ENCODE measurements around the gene AFF2. TPM values are rescaled to one million over a fixed set of nuclear protein-coding genes. Genes with fewer than 3 reads are reported as not detected.

AFF2 gene
- total and polyA plus RNA-seq, 4 experiments from 2014 or later, result 0.03 to 1.0 (median 0.90) TPM; not detected in 1

DNA sequence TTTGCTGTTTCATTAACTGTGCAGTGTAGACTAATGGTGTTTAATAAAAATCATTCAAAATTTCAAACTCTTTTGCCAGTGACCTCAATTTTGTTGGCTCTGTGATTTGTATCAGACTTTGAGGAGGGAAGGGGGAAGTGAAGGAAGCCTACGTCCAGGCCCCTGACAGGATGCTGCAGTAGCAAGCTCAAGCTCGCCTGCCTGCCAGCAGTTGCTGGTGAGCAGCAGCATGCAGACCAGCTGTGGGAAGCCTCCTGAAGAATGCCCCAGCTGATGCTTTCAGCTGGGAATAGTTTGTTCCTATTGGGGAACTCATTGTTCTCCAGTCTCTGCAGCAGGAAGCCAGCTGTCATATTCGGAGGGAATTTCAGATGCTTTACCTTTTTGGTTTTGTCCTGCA, 495.2 kb downstream of the AFF2 start:
- Histone ChIP-seq H3K27ac (ENCODE audit: low read depth, low read length) (no peak overlapping the region), H3K4me3 (ENCODE audit: low read length in 2 of 2) (no peak overlapping the region), H3K4me1 (ENCODE audit: insufficient read depth, low read length) (no peaks in the 10 kb centered on the region), H3K9me3 (ENCODE audit: control insufficient read depth in 1 of 2, low read length in 2 of 2) (no peaks in the 10 kb centered on the region), H3K36me3 (ENCODE audit: insufficient read depth, low read length) (no peaks in the 10 kb centered on the region), H3K27me3 (ENCODE audit: insufficient read depth, low read length) (no peaks in the 10 kb centered on the region)
- no peaks in the 10 kb centered on the region for H3K4me1 Mint-ChIP-seq
- no peak overlapping the region for H3K27ac Mint-ChIP-seq
- DNase-seq, result no peak
- no peak overlapping the region for H3K4me3 Mint-ChIP-seq
- H3K27me3 Mint-ChIP-seq, result no peaks in the 10 kb centered on the region
- no peaks in the 10 kb centered on the region for H3K36me3 Mint-ChIP-seq
- H3K9me3 Mint-ChIP-seq, result no peaks in the 10 kb centered on the region
- intact Hi-C loops (cut with micrococcal nuclease), result no loop called here
- POLR2A ChIA-PET (ENCODE audit: partially characterized antibody), result no interaction called here
- CTCF ChIA-PET (ENCODE audit: partially characterized antibody), result no interaction called here

GRCh38 chrX:149002320-149002719, 501.9 kb downstream of the AFF2 start:
- no peak overlapping the region for H3K4me3 ChIP-seq (ENCODE audit: low read length in 2 of 2)
- no peaks in the 10 kb centered on the region for H3K9me3 Mint-ChIP-seq
- intact Hi-C loops (cut with micrococcal nuclease), result no loop called here
- POLR2A ChIA-PET (ENCODE audit: partially characterized antibody), result no interaction called here
- no peaks in the 10 kb centered on the region for H3K4me1 Mint-ChIP-seq
- no peaks in the 10 kb centered on the region for H3K36me3 ChIP-seq (ENCODE audit: insufficient read depth, low read length)
- no peaks in the 10 kb centered on the region for H3K9me3 ChIP-seq (ENCODE audit: control insufficient read depth in 1 of 2, low read length in 2 of 2)
- DNase-seq, result no peak
- no peaks in the 10 kb centered on the region for H3K27me3 ChIP-seq (ENCODE audit: insufficient read depth, low read length)
- no peaks in the 10 kb centered on the region for H3K4me1 ChIP-seq (ENCODE audit: insufficient read depth, low read length)
- no peaks in the 10 kb centered on the region for H3K27me3 Mint-ChIP-seq
- H3K36me3 Mint-ChIP-seq, result no peaks in the 10 kb centered on the region
- no peak overlapping the region for H3K4me3 Mint-ChIP-seq
- no peak overlapping the region for H3K27ac ChIP-seq (ENCODE audit: low read depth, low read length)
- H3K27ac Mint-ChIP-seq, result no peak overlapping the region
- CTCF ChIA-PET (ENCODE audit: partially characterized antibody), result no interaction called here

- Mint-ChIP-seq H3K4me1 (no peaks in the 10 kb centered on the region), H3K27ac (no peak overlapping the region), H3K36me3 (no peaks in the 10 kb centered on the region), H3K4me3 (no peak overlapping the region), H3K9me3 (no peaks in the 10 kb centered on the region), H3K27me3 (no peaks in the 10 kb centered on the region)
- DNase-seq, result no peak
- Histone ChIP-seq H3K36me3 (ENCODE audit: insufficient read depth, low read length) (no peaks in the 10 kb centered on the region), H3K4me1 (ENCODE audit: insufficient read depth, low read length) (no peaks in the 10 kb centered on the region), H3K4me3 (ENCODE audit: low read length in 2 of 2) (no peak overlapping the region), H3K9me3 (ENCODE audit: control insufficient read depth in 1 of 2, low read length in 2 of 2) (no peaks in the 10 kb centered on the region), H3K27me3 (ENCODE audit: insufficient read depth, low read length) (no peaks in the 10 kb centered on the region), H3K27ac (ENCODE audit: low read depth, low read length) (no peak overlapping the region)
- intact Hi-C loops (cut with micrococcal nuclease), result no loop called here
- POLR2A ChIA-PET (ENCODE audit: partially characterized antibody), result no interaction called here
- CTCF ChIA-PET (ENCODE audit: partially characterized antibody), result no interaction called here
Observed at GRCh38 chrX:149003863-149004660, 503.6 kb downstream of the AFF2 start.

DNA sequence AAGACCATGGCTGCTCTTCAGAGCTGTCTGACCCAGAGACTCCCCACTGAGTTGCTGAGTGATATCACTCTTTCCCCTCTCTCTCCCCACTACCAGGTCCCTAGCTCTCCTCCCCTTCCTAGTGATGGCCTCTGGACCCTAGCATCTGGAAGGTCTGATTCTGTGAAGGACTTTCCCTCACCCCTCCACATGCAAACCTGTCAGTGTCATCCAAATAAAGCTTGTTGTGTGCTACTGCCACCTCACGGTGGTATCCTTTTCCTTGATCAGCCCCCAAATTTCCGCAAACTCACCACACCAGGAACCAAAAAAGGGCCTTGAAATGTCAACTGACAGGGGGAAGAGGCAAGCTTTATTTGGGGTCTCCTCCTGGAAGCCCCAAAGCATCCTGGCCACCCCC, 504.5 kb downstream of the AFF2 start:
- Histone ChIP-seq H3K27me3 (ENCODE audit: insufficient read depth, low read length) (no peaks in the 10 kb centered on the region), H3K36me3 (ENCODE audit: insufficient read depth, low read length) (no peaks in the 10 kb centered on the region), H3K27ac (ENCODE audit: low read depth, low read length) (no peak overlapping the region), H3K4me3 (ENCODE audit: low read length in 2 of 2) (no peak overlapping the region), H3K9me3 (ENCODE audit: control insufficient read depth in 1 of 2, low read length in 2 of 2) (no peaks in the 10 kb centered on the region), H3K4me1 (ENCODE audit: insufficient read depth, low read length) (no peaks in the 10 kb centered on the region)
- H3K27ac Mint-ChIP-seq, result no peak overlapping the region
- no peaks in the 10 kb centered on the region for H3K36me3 Mint-ChIP-seq
- intact Hi-C loops (cut with micrococcal nuclease), result no loop called here
- H3K4me1 Mint-ChIP-seq, result no peaks in the 10 kb centered on the region
- H3K4me3 Mint-ChIP-seq, result no peak overlapping the region
- no peaks in the 10 kb centered on the region for H3K27me3 Mint-ChIP-seq
- POLR2A ChIA-PET (ENCODE audit: partially characterized antibody), result interaction anchor here (0.8 kb wide), 1 partner anchor 16 kb away, joined by 3 read pairs; no protein-coding TSS in a partner anchor
- CTCF ChIA-PET (ENCODE audit: partially characterized antibody), result no interaction called here
- H3K9me3 Mint-ChIP-seq, result no peaks in the 10 kb centered on the region
- DNase-seq, result no peak

DNA sequence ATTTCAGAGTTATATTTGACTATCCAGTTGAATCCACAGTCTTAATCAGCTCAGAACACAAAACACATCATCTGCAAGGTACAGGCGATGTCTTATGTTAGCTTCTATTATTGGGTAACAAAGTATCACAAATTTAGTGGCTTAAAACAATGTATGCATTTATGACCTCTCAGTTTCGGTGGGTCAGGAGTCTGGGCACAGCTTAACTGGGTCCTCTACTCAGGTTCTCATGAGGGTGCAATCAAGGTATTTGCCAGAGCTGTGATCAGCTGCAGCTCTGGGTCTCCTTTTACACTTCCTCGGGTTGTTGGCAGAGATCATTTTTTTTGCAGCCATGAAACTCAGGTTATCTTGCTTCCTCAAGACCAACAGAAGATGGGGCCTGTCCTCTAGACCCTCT, 505.8 kb downstream of the AFF2 start:
- POLR2A ChIA-PET (ENCODE audit: partially characterized antibody), result no interaction called here
- Mint-ChIP-seq H3K36me3 (no peaks in the 10 kb centered on the region), H3K4me3 (no peak overlapping the region), H3K27me3 (no peaks in the 10 kb centered on the region), H3K9me3 (no peaks in the 10 kb centered on the region), H3K27ac (no peak overlapping the region), H3K4me1 (no peaks in the 10 kb centered on the region)
- intact Hi-C loops (cut with micrococcal nuclease), result no loop called here
- Histone ChIP-seq H3K9me3 (ENCODE audit: control insufficient read depth in 1 of 2, low read length in 2 of 2) (no peaks in the 10 kb centered on the region), H3K4me1 (ENCODE audit: insufficient read depth, low read length) (no peaks in the 10 kb centered on the region), H3K27me3 (ENCODE audit: insufficient read depth, low read length) (no peaks in the 10 kb centered on the region), H3K27ac (ENCODE audit: low read depth, low read length) (no peak overlapping the region), H3K36me3 (ENCODE audit: insufficient read depth, low read length) (no peaks in the 10 kb centered on the region), H3K4me3 (ENCODE audit: low read length in 2 of 2) (no peak overlapping the region)
- no peak for DNase-seq
- CTCF ChIA-PET (ENCODE audit: partially characterized antibody), result no interaction called here

GRCh38 chrX:149007423-149007822, 507.0 kb downstream of the AFF2 start:
- no peaks in the 10 kb centered on the region for H3K36me3 ChIP-seq (ENCODE audit: insufficient read depth, low read length)
- no peaks in the 10 kb centered on the region for H3K27me3 ChIP-seq (ENCODE audit: insufficient read depth, low read length)
- no peak overlapping the region for H3K4me3 Mint-ChIP-seq
- H3K36me3 Mint-ChIP-seq, result no peaks in the 10 kb centered on the region
- intact Hi-C loops (cut with micrococcal nuclease), result no loop called here
- no peaks in the 10 kb centered on the region for H3K4me1 Mint-ChIP-seq
- H3K4me1 ChIP-seq (ENCODE audit: insufficient read depth, low read length), result no peaks in the 10 kb centered on the region
- no peaks in the 10 kb centered on the region for H3K27me3 Mint-ChIP-seq
- no peak overlapping the region for H3K4me3 ChIP-seq (ENCODE audit: low read length in 2 of 2)
- no peaks in the 10 kb centered on the region for H3K9me3 ChIP-seq (ENCODE audit: control insufficient read depth in 1 of 2, low read length in 2 of 2)
- no peak for DNase-seq
- H3K27ac Mint-ChIP-seq, result no peak overlapping the region
- ChIA-PET POLR2A (ENCODE audit: partially characterized antibody) (no interaction called here), CTCF (ENCODE audit: partially characterized antibody) (no interaction called here)
- no peak overlapping the region for H3K27ac ChIP-seq (ENCODE audit: low read depth, low read length)
- H3K9me3 Mint-ChIP-seq, result no peaks in the 10 kb centered on the region

DNA sequence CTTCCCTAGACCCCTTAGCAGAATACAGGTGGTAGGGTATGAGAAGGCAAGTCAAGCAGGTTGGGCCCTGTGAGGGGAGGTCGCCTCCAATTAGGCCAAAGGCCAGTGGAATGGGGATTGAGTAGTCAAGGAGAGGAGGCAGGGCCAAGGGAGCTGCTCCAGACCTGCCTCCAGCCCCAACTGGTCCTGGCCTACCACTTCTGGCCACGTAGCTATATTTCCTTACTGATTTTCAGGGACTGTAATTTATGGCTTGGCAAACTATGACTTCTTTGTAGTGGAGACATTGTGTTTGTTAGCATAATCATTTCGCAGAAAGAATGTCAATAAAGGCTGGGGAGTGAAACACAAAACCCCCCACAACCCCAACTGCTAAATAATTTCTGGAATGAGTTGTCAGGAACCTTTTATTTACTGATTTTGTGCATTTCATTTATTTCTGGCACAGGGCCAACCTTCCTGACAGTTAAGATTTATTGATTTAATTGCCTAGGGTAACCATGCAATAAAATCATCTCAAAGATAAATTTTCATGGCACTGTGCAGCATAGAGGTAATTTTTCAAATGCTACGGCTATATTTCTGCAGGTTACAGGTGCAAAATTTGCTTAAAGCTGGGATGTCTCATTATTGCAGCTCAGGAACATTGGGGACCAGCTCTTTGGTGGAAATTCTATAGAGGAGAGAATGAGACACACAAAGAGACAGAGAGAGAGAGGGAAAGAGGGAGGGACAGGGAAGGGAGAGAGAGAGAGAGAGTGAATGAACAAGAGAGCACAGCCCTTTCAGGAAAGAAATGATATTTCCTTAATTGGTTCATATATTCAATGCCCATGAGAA, 509.8 kb downstream of the AFF2 start:
- Histone ChIP-seq H3K4me3 (ENCODE audit: low read length in 2 of 2) (no peak overlapping the region), H3K27ac (ENCODE audit: low read depth, low read length) (no peak overlapping the region), H3K36me3 (ENCODE audit: insufficient read depth, low read length) (no peaks in the 10 kb centered on the region), H3K4me1 (ENCODE audit: insufficient read depth, low read length) (no peaks in the 10 kb centered on the region), H3K27me3 (ENCODE audit: insufficient read depth, low read length) (no peaks in the 10 kb centered on the region), H3K9me3 (ENCODE audit: control insufficient read depth in 1 of 2, low read length in 2 of 2) (no peaks in the 10 kb centered on the region)
- no peak overlapping the region for H3K27ac Mint-ChIP-seq
- no peaks in the 10 kb centered on the region for H3K4me1 Mint-ChIP-seq
- DNase-seq, result no peak
- intact Hi-C loops (cut with micrococcal nuclease), result no loop called here
- H3K27me3 Mint-ChIP-seq, result no peaks in the 10 kb centered on the region
- no peaks in the 10 kb centered on the region for H3K36me3 Mint-ChIP-seq
- CTCF ChIA-PET (ENCODE audit: partially characterized antibody), result no interaction called here
- H3K4me3 Mint-ChIP-seq, result no peak overlapping the region
- peaks cover 0 to 2% (median 0%) of the 10 kb centered on the region in 8 donors for H3K9me3 Mint-ChIP-seq
- POLR2A ChIA-PET (ENCODE audit: partially characterized antibody), result no interaction called here

Measured in CD4-positive, alpha-beta memory T cell (primary cell).